H1 (cell line): Measurements from ENCODE around the gene PRR5. TPM values are rescaled to one million over a fixed set of nuclear protein-coding genes. Genes with fewer than 3 reads are reported as not detected.

Experiments used
- CTCF ChIA-PET: fragments of 300-600 bp; sonication (Branson Sonifier 250); formaldehyde crosslinking; loops from one replicate; lab custom pipeline; 2021; ENCODE audit not compliant: partially characterized antibody; lab: Charles Lee
- POLR2A ChIA-PET: fragments of 300-600 bp; sonication (Branson Sonifier 250); formaldehyde crosslinking; loops from one replicate; lab custom pipeline; 2021; ENCODE audit warnings: inconsistent platforms; ENCODE audit not compliant: partially characterized antibody; lab: Charles Lee
- DNase-seq, 2 experiments: peaks; one replicate each; pipeline versions ENCODE4 v3.0.0 to v3.0.0-alpha.2; 2010 to 2022; ENCODE audit warnings: low spot score in 2 of 2, low read depth in 1 of 2, mixed read lengths in 1 of 2
- FAIRE-seq: peaks from 2 replicates; lab custom pipeline; 2011; peaks lifted over from hg19 to GRCh38; lab: Jason Lieb, UNC
- H2AFZ ChIP-seq: 2 replicates; pipeline ENCODE4 v1.8.1; 2012; ENCODE audit warnings: low read length, inconsistent platforms
- H2AK5ac ChIP-seq: 2 replicates; pipeline ENCODE4 v1.6.1; 2013; ENCODE audit warnings: low read depth, low read length
- H2BK120ac ChIP-seq: replicated peaks from 2 replicates; pipeline ENCODE3; 2013; ENCODE audit warnings: low read depth, low read length, inconsistent platforms
- H2BK12ac ChIP-seq: 2 replicates; pipeline ENCODE4 v1.6.1; 2013; ENCODE audit warnings: low read depth, low read length
- H2BK15ac ChIP-seq: 2 replicates; pipeline ENCODE4 v1.6.1; 2013; ENCODE audit warnings: low read length
- H2BK20ac ChIP-seq: 2 replicates; pipeline ENCODE4 v1.6.1; 2013; ENCODE audit warnings: low read length
- H2BK5ac ChIP-seq: 2 replicates; pipeline ENCODE4 v1.6.1; 2013; ENCODE audit warnings: low read depth, low read length
- H3K14ac ChIP-seq: 2 replicates; pipeline ENCODE4 v1.6.1; 2013; ENCODE audit warnings: inconsistent platforms; ENCODE audit not compliant: insufficient read length
- H3K18ac ChIP-seq: 2 replicates; pipeline ENCODE4 v1.6.1; 2013; ENCODE audit warnings: low read length; ENCODE audit errors: extremely low read depth
- H3K23ac ChIP-seq: 2 replicates; pipeline ENCODE4 v1.6.1; 2013; ENCODE audit warnings: inconsistent platforms; ENCODE audit not compliant: insufficient read length
- H3K23me2 ChIP-seq: 2 replicates; pipeline ENCODE4 v1.6.1; 2013; ENCODE audit warnings: low read depth, low read length
- H3K27ac ChIP-seq: 2 replicates; pipeline ENCODE4 v1.6.1; 2011; ENCODE audit warnings: low read depth, low read length, inconsistent platforms
- H3K27me3 ChIP-seq, 4 experiments: replicated peaks in 1 of 4; 1 replicate in 1 of 4; 2 replicates in 3 of 4; pipeline versions ENCODE4 v1.6.1 to v1.8.1; 2011 to 2013; ENCODE audit warnings: low read length in 3 of 4, mild to moderate bottlenecking in 3 of 4, inconsistent platforms in 2 of 4, mixed read lengths in 2 of 4, moderate library complexity in 1 of 4; ENCODE audit not compliant: control insufficient read depth in 3 of 4, insufficient read depth in 3 of 4; ENCODE audit errors: extremely low read depth in 1 of 4
- H3K36me3 ChIP-seq, 4 experiments: 2 replicates each; pipeline versions ENCODE4 v1.6.1 to v1.8.1; 2011 to 2013; ENCODE audit warnings: mild to moderate bottlenecking in 4 of 4, low read length in 3 of 4, moderate library complexity in 2 of 4, control low read depth in 1 of 4, inconsistent platforms in 1 of 4; ENCODE audit not compliant: insufficient read depth in 4 of 4, control insufficient read depth in 2 of 4
- H3K4ac ChIP-seq: replicated peaks from 2 replicates; pipeline ENCODE3; 2013; ENCODE audit warnings: low read length, low read depth, mixed read lengths, inconsistent platforms; ENCODE audit not compliant: insufficient read length
- H3K4me1 ChIP-seq, 4 experiments: replicated peaks in 1 of 4; 1 replicate in 1 of 4; 2 replicates in 3 of 4; pipeline versions ENCODE4 v1.6.1 to v1.8.1; 2011 to 2013; ENCODE audit warnings: low read length in 3 of 4, inconsistent platforms in 2 of 4, mixed read lengths in 1 of 4; ENCODE audit not compliant: insufficient read depth in 4 of 4, control insufficient read depth in 3 of 4
- H3K4me2 ChIP-seq, 2 experiments: 2 replicates each; pipeline versions ENCODE4 v1.6.1 to v1.8.1; 2011 to 2013; ENCODE audit warnings: low read depth in 2 of 2, low read length in 2 of 2, control low read depth in 1 of 2, inconsistent platforms in 1 of 2, mild to moderate bottlenecking in 1 of 2; ENCODE audit not compliant: insufficient read depth in 1 of 2
- H3K4me3 ChIP-seq, 4 experiments: fragments of 200-600, 300-600 bp in 1 of 4; sonication (generic), shearing (Covaris generic), sonication (Bioruptor Twin) in 1 of 4; 2 replicates each; pipeline versions ENCODE4 v1.5.1 to v1.8.1; 2011 to 2016; ENCODE audit warnings: low read length in 4 of 4, low read depth in 3 of 4, control low read depth in 2 of 4, inconsistent platforms in 2 of 4, mild to moderate bottlenecking in 2 of 4, mixed read lengths in 1 of 4, moderate library complexity in 1 of 4; ENCODE audit not compliant: insufficient read depth in 2 of 4; ENCODE audit errors: extremely low read depth in 1 of 4
- H3K56ac ChIP-seq: replicated peaks from 2 replicates; pipeline ENCODE3; 2013; ENCODE audit warnings: low read depth, mild to moderate bottlenecking, mixed read lengths, low read length, inconsistent platforms; ENCODE audit not compliant: insufficient read length
- H3K79me1 ChIP-seq: 2 replicates; pipeline ENCODE4 v1.6.1; 2013; ENCODE audit warnings: low read depth, low read length, control low read depth
- H3K79me2 ChIP-seq, 2 experiments: 2 replicates each; pipeline versions ENCODE4 v1.6.1 to v1.8.1; 2012 to 2013; ENCODE audit warnings: low read length in 2 of 2, mild to moderate bottlenecking in 2 of 2, inconsistent platforms in 1 of 2; ENCODE audit not compliant: insufficient read depth in 2 of 2, control insufficient read depth in 1 of 2
- H3K9ac ChIP-seq, 4 experiments: replicated peaks in 1 of 4; 1 replicate in 1 of 4; 2 replicates in 3 of 4; pipeline versions ENCODE4 v1.6.1 to v1.8.1; 2011 to 2013; ENCODE audit warnings: low read depth in 3 of 4, low read length in 3 of 4, control low read depth in 2 of 4, mild to moderate bottlenecking in 2 of 4, moderate library complexity in 2 of 4, inconsistent platforms in 1 of 4; ENCODE audit errors: extremely low read depth in 1 of 4
- H3K9me3 ChIP-seq, 2 experiments: 2 replicates each; pipeline versions ENCODE4 v1.6.1 to v1.8.1; 2012 to 2013; ENCODE audit warnings: mild to moderate bottlenecking in 2 of 2, moderate library complexity in 2 of 2, control low read depth in 1 of 2, inconsistent platforms in 1 of 2, low read depth in 1 of 2, low read length in 1 of 2, mixed read lengths in 1 of 2; ENCODE audit not compliant: insufficient read depth in 2 of 2
- H4K20me1 ChIP-seq, 2 experiments: replicated peaks in 1 of 2; 2 replicates each; pipeline versions ENCODE3 to v1.8.1; 2011 to 2013; ENCODE audit warnings: inconsistent platforms in 2 of 2, low read length in 2 of 2, mild to moderate bottlenecking in 1 of 2; ENCODE audit not compliant: insufficient read depth in 2 of 2, control insufficient read depth in 1 of 2
- H4K5ac ChIP-seq: 2 replicates; pipeline ENCODE4 v1.6.1; 2013; ENCODE audit warnings: low read length, low read depth, mixed read lengths, inconsistent platforms; ENCODE audit not compliant: insufficient read length
- H4K8ac ChIP-seq: 2 replicates; pipeline ENCODE4 v1.8.0; 2013; ENCODE audit warnings: mild to moderate bottlenecking, moderate library complexity, low read length, inconsistent platforms; ENCODE audit not compliant: insufficient read depth; ENCODE audit errors: extremely low read depth
- H4K91ac ChIP-seq: replicated peaks from 2 replicates; pipeline ENCODE3; 2013; ENCODE audit warnings: low read length, mixed read lengths, inconsistent platforms; ENCODE audit not compliant: insufficient read length
- SRF ChIP-seq: IDR thresholded peaks from 2 replicates; pipeline ENCODE4 v1.6.1; 2011; ENCODE audit warnings: mild to moderate bottlenecking, low read depth, low read length, moderate library complexity
- WGBS, 2 experiments: shearing (Covaris generic) in 1 of 2; methylation state at CpG; one replicate each; pipeline versions ENCODE4 v1.1.6 to v1.1.7; 2013 to 2015; ENCODE audit warnings: low lambda C conversion rate in 2 of 2, mixed read lengths in 2 of 2, inconsistent platforms in 1 of 2, low coverage in 1 of 2, missing lambda C conversion rate in 1 of 2; ENCODE audit not compliant: insufficient replicate concordance in 2 of 2, insufficient coverage in 1 of 2, insufficient read length in 1 of 2; ENCODE audit errors: extremely low coverage in 1 of 2, missing lambda C conversion rate in 1 of 2; 5-methylcytosine and 5-hydroxymethylcytosine counted together
- polyA plus RNA-seq, 7 experiments: library from polyadenylated mRNA; depleted of rRNA in 3 of 7; stranded (reverse) in 5 of 7; unstranded in 2 of 7; fragments of >200 nt in 5 of 7; fragments of 200-250 nt in 2 of 7; gene quantifications; 1 replicate in 5 of 7; 2 replicates in 1 of 7; 4 replicates in 1 of 7; pipeline versions ENCODE4 v1.2.1 to v1.2.3, GENCODE V29; 2011 to 2013; ENCODE audit warnings: missing spikeins in 2 of 7, mixed read lengths in 2 of 7
- total RNA-seq: library from RNA; stranded (reverse); fragmentation: NEBNext Ultra II Directional; extraction: Animal tissue kit (Norgen Biotek cat#: 25700); gene quantifications from 2 replicates; pipeline ENCODE4 v1.2.1, GENCODE V29; 2021
- TF ChIP-seq, protein P1 (sequence below): IDR thresholded peaks from 2 replicates; pipeline ENCODE4 v1.6.1; 2012; ENCODE audit warnings: inconsistent platforms

PRR5 gene
- total and polyA plus RNA-seq, 2 of the 8 experiments (the other 6 are each of a cell fraction or from before 2014, with no cell fraction given) = 16.5 to 25.7 TPM

DNA sequence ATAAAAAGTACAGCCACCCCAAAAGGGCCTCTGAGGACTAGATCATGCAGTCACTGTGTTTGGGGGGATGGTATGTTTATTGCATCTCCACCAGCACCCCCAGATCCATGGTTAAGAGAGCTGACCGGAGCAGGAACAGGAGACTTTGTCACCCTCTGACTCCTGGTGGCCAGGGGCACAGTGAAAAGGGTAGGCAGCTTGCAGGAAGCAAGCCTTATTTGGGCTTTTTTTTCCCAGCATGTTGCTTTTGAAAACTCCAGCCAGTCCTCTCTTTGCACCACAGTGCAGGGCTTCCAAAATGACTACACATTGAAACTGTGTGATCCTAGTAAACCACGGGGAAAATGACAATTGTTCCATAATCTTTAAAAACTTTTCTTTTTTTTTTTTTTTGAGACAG, 20.6 kb downstream of the PRR5 start:
- no peak overlapping the region for H2BK5ac ChIP-seq
- H2BK12ac ChIP-seq = no peak overlapping the region
- H3K23ac ChIP-seq = no peak overlapping the region
- no peak overlapping the region for H3K4me3 ChIP-seq
- no peak for FAIRE-seq
- no peak overlapping the region for H2BK20ac ChIP-seq
- H4K5ac ChIP-seq = no peak overlapping the region
- no peak overlapping the region for H2BK120ac ChIP-seq
- no peak overlapping the region for H3K4ac ChIP-seq
- no peak for DNase-seq
- H3K27me3 ChIP-seq = no peaks in the 10 kb centered on the region
- peaks cover 0 to 9% of the 10 kb centered on the region in 2 experiments for H4K20me1 ChIP-seq
- no peak overlapping the region for H2BK15ac ChIP-seq
- H3K27ac ChIP-seq = no peak overlapping the region
- TF ChIP-seq, protein P1, sequence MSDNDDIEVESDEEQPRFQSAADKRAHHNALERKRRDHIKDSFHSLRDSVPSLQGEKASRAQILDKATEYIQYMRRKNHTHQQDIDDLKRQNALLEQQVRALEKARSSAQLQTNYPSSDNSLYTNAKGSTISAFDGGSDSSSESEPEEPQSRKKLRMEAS = no peak
- peak; percentile 77 for TF ChIP-seq SRF
- H3K36me3 ChIP-seq = no peaks in the 10 kb centered on the region
- no peak overlapping the region for H3K18ac ChIP-seq
- H4K91ac ChIP-seq = no peak overlapping the region
- no peak overlapping the region for H3K9ac ChIP-seq
- no peaks in the 10 kb centered on the region for H3K23me2 ChIP-seq
- no peaks in the 10 kb centered on the region for H3K79me2 ChIP-seq
- ChIA-PET POLR2A (interaction anchor here (0.7 to 1.5 kb wide), 2 partner anchors 16 to 1813 kb away, joined by 3 to 4 read pairs; no protein-coding TSS in a partner anchor), CTCF (interaction anchor here (1.2 to 3.8 kb wide), 5 partner anchors 11 to 38 kb away, joined by 3 to 33 read pairs (median 4); no protein-coding TSS in a partner anchor)
- H3K9me3 ChIP-seq = no peaks in the 10 kb centered on the region
- no peaks in the 10 kb centered on the region; the same call in 1 of the 2 replicates for H3K79me1 ChIP-seq
- H3K4me2 ChIP-seq = no peak overlapping the region
- H3K56ac ChIP-seq = no peak overlapping the region
- no peak overlapping the region for H2AK5ac ChIP-seq
- no peak overlapping the region for H3K14ac ChIP-seq
- no peak overlapping the region for H4K8ac ChIP-seq
- H2AFZ ChIP-seq = no peak overlapping the region
- WGBS, 2 experiments = 94% methylated on average over 2 of the region's 2 CpGs; no CpG with 5 or more reads in 1 of the 2 experiments
- peaks cover 0 to 8% (median 3%) of the 10 kb centered on the region in 4 experiments; a peak in 6 of 7 replicates for H3K4me1 ChIP-seq
